GM11168 (cell line): ENCODE data around the gene CXCL17.

ENCODE experiments used
- in situ Hi-C: fragments of 300-500 bp; cut with MboI; formaldehyde crosslinking; loops from one replicate; pipeline ENCODE4 v1.12.0; 2022; ENCODE audit warnings: low sequenced_read_pairs; ENCODE audit not compliant: unreplicated experiment

Gene CXCL17

DNA sequence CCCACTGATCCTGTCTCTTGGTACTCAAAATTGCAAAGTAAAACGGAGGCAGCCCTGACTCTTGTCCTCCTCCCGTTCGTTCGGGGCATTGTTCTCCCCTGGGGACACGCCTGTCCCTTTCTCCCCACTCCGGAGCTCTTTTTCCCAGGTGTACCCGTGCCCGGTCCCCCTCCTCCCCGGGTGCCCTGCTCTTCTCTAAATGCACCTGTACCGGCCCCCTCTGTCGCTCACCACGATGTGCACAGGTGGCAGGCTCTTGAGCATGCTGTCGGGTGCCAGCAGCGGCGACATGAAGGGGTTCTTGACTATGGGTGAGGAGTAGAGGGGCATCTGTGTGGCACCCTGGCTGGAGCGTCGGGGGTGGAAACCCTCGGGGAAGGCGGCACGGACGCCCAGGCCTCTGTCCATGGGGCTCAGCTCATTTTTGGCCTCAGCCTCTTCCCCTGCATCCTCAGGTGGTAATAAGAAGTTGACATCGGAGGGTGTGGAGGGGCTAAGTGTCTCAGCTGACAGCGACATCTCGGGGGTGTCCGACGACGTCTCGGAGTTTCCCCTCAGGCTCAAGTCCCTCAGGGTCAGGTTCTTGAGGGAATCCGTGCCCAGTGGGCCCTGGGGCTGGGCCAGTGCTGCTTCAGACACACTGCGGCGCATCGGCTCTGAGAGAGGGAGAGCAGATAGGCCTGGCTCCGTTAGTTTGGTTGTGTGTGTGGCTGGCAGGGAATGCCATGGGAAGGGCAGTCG lies 40.2 kb downstream of the CXCL17 start:
- in situ Hi-C loops, result no loop called here

DNA sequence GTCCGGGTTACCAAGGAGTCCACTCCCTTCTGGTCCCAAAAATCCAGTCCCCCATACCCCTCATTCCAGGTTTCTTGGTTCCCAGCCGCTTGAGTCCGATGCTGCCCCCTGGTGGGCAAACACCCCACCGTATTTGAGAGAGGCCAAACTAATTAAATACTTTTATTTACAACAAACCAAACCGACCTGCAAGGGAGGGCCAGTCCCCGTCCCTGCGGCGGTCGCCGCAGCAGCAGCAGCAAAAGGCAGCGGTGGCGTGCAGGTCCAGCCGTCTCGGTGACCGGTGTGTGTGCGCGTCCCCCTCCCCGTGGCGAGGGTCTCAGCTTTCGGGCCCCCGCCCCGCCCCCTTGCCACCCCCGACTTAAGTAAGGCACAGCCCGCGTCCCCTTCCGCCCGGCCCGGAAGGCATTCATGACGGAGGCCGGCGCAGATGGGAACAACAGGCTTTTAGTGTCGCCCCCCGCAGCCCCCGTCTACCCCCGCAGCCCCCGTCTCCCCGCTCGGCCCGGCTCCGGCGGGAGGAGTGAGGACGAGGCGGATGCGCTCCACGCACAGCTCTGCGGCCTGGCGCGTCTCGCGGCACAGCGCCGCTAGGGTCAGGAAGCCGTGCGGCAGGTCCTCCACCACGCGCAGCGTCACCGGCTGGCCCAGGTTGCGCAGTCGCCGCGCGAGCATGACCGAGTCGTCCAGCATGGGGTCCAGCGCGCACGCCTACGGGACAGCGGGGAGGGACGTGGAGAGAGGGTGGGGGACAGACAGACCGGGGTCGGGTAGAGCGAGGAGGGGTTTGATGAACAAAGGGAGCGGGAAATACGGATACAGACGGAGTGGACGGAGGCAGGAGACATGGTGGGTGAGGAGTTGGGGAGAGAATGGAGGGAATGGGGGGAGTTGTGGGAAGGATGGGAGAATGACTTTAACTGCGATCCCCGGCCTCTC lies 41.1 kb downstream of the CXCL17 start:
- in situ Hi-C loops, result no loop called here

DNA sequence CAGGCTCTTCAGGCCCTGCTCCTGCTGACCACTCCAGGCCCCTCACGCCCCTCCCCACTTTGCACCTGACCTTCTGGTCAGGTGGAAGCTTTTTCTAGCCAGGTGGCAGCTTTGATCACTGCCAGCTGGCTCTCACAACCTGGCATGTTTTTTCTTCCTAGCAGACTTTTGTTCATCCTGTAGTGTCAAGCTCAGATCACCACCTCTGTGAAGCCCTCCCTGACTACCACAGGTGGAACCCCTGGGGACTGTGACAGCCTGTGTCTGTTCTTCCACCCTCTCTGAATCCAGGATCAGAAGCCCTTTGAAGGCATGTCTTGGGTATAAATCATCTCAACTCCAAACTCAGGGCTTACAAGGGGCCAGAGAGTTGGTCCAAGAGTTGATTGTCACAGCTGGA lies 42.3 kb downstream of the CXCL17 start:
- in situ Hi-C loops, result no loop called here

DNA sequence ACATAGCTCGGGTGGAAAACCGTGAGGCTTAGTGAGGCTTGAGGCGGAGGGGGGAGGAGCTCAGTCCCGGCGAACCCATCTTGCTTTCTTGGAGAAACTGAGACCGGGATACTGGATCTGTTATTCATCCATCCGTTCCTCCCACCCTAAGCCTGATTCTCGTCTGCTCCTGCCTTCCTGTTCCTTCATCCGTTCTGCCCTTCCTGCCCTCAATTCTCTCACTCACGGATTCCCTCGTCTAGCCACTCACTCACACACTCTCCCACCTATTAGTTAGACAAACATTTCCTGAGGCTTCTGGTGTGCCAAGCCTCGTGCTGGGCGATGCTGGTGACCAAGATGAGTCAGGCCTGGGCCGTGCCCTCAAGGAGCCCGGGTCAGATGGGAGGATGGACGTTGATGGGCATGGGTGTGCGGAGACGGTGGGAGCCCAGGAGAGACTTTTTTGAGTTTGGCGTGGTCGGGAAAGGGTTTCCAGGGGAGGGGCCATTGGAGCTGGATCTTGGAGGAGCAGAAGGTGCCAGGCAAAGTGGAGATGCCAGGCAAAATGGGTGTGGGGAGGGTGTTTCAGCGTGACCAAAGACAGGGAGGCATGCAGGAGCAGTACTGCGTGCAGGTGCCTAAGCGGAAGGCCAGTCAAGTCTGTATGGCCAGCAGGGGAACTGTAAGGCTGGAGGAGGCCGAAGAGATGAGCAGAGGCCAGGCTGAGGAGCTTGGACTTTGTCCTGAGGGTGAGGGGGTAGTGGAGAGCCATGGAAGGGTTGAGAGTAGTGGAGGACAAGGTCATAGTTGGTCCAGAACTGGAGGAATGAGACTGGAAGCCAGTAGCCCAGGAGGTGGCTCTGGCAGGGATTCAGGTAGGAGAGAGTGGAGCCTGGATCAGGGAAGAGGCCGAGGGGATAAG lies 45.2 kb downstream of the CXCL17 start:
- in situ Hi-C loops, result no loop called here

DNA sequence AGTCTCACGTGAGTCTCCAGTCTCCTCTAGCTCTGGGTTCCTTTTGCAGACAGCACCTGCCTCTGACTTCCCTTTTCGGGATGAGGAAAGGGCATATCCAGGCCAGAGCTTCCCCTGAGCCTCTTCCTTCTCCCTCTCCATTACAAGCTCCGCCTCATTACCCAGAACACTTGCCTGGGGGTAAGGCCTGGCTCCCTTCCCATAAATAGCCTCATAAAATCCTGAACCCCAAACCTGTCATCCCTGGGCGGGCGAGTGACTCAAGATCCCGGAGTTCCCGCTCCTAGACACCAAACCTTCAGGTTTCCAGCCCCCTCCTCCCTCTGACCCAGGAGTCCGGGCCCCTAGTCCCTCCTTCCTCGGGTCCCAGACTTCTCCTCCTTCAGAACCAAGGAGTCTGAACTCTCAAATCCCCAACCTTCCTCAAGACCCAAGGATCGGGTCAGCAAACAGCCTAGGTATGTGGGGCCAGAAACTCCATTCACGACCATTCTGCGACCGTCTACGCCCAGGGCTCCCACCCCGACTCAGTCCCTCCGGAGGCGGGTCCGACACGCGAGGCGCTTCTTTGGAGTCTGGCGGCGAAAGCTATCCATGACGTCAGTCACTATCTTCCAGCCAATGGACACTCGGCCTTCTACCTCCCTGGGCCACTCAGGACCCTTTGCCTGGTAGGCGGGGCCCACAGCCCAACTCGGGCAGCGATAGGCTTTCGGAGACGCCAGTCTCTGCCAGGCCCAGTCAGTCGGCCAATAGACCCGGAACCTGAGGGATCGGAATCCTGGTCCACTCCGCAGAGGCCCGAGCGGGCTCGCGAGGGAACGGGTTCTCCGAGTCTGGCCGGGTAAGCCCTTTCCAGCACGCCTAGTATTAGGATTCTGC lies 46.1 kb downstream of the CXCL17 start:
- in situ Hi-C loops, result no loop called here

DNA sequence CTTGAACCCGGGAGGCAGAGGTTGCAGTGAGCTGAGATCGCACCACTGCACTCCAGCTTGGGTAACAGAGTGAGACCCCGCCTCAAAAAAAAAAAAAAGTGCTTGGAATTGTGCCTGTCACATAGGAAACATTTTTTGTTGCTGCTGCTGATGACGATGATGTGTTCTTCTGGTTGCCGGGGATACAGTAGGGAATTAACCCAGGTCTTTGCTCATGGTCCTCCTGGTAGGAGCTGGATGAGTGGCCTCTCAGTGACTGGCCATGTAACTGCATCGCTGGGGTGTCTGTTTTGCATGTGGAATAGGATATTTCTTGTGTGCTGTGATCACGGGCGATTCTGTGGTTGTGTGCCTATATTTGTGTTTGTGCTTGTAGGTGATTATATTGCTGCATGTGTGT lies 48.0 kb downstream of the CXCL17 start:
- in situ Hi-C loops, result no loop called here

DNA sequence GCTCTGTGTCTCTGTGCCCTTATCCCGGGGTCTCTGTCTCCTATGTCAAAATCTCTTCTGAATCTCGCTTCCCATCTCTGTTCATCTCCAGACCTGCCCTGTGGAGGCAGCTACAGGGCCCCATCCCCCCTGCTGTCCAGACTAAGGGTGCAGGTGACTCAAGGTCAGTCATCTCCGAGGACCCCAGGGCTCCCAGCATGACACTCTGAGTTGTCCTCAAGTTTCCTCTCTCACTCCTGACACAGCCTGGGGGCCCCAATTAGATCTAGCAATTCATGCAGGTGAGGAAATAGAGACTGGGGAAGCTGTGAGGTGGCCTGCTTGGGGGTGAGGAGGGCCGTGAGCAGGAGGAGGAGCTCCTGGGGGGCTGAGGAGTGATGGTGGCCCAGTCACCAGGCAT lies 50.6 kb downstream of the CXCL17 start:
- in situ Hi-C loops, result no loop called here

DNA sequence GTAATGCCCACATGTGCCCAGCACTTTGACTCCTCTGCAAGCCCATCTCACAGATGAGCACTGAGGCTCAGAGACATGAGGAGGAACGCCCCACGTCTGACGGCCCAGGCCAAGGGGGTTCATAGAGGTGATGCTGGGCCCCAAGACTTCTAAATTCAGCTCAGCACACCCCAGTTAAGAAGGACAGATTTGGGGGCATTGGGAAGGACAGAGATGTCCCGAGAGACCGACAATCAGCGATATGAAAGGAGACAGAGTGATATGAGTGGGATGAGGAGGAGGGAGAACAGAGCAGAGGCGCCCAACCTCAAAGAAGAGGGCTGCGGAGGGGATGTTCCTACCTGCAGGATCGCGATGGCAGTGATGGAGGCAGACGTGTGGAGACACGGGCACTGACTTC lies 52.8 kb downstream of the CXCL17 start, which contains the start of gene CNFN:
Gene CNFN (minus strand): TSS at position 399 of the 400 bp plus-strand sequence. CDS start 1,260 bp downstream, outside the sequence.
- in situ Hi-C loops, result no loop called here

DNA sequence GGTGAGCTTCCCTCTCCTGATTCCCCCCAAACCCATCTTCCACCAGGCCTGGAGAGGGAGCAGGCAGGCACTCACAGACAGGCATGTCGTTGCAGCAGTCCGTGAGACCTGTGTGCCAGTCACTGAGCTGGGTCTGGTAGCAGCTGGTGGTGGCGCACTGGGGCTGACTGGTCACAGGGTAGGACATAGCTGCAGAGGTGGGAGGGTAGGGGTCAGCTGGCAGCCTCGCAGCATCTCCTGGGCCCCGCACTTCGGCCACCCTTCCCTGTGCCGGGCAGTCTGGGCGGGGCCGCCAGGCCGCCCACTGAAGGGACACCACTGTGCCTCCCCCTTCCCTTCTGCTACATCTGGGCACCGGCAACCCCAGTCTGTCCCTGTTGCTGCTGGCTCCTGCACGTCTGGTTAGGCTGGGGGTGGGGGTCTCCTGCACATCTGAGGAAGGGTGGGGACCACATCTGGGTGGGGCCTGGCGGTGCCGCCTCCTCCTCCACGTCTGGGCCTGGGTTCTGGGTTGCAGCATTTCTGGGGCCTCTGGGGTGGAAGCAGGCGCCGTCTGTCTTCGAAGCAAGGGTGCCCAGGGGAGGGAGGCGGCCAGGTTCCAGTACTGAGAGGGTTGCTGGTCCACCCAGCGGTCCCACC lies 53.8 kb downstream of the CXCL17 start:
- in situ Hi-C loops, result no loop called here

DNA sequence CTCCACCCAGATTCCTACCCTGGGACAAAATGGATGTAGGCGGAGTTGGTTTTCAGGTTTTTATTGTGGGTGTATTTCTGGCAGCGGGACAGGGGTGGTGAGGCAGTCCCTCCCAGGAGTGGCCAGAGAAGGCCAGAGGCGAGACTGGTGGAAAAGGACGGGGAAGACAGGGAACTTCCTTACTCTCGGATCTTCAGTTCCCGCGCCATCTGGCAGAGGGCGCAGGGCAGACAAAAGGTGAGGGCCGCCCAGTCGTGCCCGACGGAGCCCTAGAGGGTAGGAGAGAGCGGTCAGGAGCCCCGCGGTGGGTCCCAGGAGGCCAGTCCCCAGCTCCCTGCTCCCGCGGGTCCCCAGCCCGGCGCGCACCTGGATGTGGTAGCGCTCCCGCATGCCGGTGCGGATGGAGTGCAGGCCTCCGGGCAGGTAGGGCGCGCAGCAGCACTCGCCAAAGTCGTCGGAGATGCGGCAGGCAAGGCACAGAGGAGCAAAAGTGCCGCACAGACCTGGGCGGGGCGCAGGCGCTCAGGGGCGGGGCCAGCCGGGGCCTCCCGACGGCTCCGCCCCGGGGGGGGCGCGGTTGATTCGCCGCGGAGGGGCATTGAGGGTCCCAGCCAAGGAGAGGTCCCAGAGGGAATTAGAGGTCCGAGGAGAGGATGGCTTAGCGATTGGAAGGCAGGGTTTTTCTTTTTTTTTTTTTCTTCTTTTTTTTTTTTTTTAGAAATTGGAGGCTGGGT lies 55.6 kb downstream of the CXCL17 start:
- in situ Hi-C loops, result no loop called here

DNA sequence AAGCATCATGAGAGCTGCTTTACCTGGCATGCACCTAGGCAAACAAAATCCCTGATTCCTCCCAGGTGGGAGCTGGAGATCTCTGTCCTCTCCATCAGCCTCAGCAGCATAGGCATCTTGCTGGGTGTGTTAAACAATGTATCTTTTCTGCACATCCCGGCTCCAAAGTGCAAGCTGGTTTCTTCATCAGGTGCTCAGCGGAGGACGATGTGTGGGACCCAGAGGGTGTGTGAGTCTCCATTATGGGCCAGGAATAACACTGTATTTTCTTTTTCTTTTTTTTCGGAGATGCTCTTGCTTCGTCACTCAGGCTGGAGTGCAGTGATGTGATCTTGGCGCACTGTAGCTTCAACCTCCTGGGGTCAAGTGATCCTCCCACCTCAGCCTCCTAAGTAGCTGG lies 62.6 kb downstream of the CXCL17 start:
- in situ Hi-C loops, result no loop called here
